Body of pancreas (tissue), 4 donors: ENCODE data around the gene TMEM121.

Experiments
- POLR2A ChIP-seq, 3 donors: fragments of 450-650 bp; IDR thresholded peaks; one replicate each; pipeline ENCODE4 v1.6.1; 2016; ENCODE audit warnings: antibody characterized with exemption in 3 of 3, mild to moderate bottlenecking in 2 of 3
- TF ChIP-seq, protein P1 (sequence below), 7 experiments: fragments of 450-650 bp in 4 of 7; fragments of 200-600 bp in 3 of 7; sonication (generic) in 3 of 7; IDR thresholded peaks; one replicate each; pipeline ENCODE4 v1.5.1; 2016 to 2019; ENCODE audit warnings: antibody characterized with exemption in 7 of 7

DNA sequence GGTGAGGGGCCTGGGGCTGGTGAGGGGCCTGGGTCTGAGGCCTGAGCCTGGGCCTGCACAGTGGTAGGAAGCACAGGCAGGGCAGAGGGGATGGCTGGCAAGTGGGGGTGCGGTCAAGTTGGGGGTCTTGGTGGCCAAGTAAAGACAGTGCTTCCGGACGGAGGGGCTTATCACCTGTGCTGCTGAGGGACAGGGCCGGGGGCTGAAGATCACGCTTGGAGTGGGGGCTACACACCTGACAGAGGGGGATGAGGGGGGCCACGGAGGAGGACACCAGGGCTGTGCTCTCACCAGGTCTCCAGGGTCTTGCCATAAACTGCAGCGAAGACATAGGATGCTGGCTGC is 23.1 kb upstream of the TMEM121 start:
- TF ChIP-seq, protein P1, sequence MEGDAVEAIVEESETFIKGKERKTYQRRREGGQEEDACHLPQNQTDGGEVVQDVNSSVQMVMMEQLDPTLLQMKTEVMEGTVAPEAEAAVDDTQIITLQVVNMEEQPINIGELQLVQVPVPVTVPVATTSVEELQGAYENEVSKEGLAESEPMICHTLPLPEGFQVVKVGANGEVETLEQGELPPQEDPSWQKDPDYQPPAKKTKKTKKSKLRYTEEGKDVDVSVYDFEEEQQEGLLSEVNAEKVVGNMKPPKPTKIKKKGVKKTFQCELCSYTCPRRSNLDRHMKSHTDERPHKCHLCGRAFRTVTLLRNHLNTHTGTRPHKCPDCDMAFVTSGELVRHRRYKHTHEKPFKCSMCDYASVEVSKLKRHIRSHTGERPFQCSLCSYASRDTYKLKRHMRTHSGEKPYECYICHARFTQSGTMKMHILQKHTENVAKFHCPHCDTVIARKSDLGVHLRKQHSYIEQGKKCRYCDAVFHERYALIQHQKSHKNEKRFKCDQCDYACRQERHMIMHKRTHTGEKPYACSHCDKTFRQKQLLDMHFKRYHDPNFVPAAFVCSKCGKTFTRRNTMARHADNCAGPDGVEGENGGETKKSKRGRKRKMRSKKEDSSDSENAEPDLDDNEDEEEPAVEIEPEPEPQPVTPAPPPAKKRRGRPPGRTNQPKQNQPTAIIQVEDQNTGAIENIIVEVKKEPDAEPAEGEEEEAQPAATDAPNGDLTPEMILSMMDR (IDR thresholded peaks at IDR 0.05) = no peak
- TF ChIP-seq POLR2A (IDR thresholded peaks at IDR 0.05) = no peak
